ENCODE data around the gene CLDN15.
"Not testable (repeated sequence)": the region's sequence is repeated elsewhere in the genome, so short reads cannot be mapped to it uniquely, and the experiment has no call there.

The CLDN15 gene

GRCh38 chr7:101201695-101202602, 35.7 kb downstream of the CLDN15 start:
- in situ Hi-C loops (cut with HindIII; ENCODE audit: low sequenced_read_pairs): no loop called here

GRCh38 chr7:101200862-101201599, 36.6 kb downstream of the CLDN15 start, which contains the start of gene MOGAT3:
Gene MOGAT3, minus strand, starts transcription at chr7:101201036. Its CDS starts 182 bp downstream, at chr7:101200854.
- in situ Hi-C loops (cut with HindIII; ENCODE audit: low sequenced_read_pairs): no loop called here

GRCh38 chr7:101200504-101200861, 37.1 kb downstream of the CLDN15 start:
- in situ Hi-C loops (cut with HindIII; ENCODE audit: low sequenced_read_pairs): no loop called here

- in situ Hi-C loops (cut with HindIII; ENCODE audit: low sequenced_read_pairs): not testable (repeated sequence)
These were observed 38.1 kb downstream of the CLDN15 start for GRCh38 chr7:101199522-101199921.

- in situ Hi-C loops (cut with HindIII; ENCODE audit: low sequenced_read_pairs): no loop called here
These were observed 39.1 kb downstream of the CLDN15 start for GRCh38 chr7:101198476-101198875.

- in situ Hi-C loops (cut with HindIII; ENCODE audit: low sequenced_read_pairs): no loop called here
These were observed 39.6 kb downstream of the CLDN15 start for GRCh38 chr7:101197991-101198390.

GRCh38 chr7:101195884-101196283, 41.7 kb downstream of the CLDN15 start:
- in situ Hi-C loops (cut with HindIII; ENCODE audit: low sequenced_read_pairs): no loop called here

GRCh38 chr7:101189109-101189508, 48.5 kb downstream of the CLDN15 start:
- in situ Hi-C loops (cut with HindIII; ENCODE audit: low sequenced_read_pairs): no loop called here

GRCh38 chr7:101186844-101187428, 50.7 kb downstream of the CLDN15 start:
- in situ Hi-C loops (cut with HindIII; ENCODE audit: low sequenced_read_pairs): no loop called here

GRCh38 chr7:101186194-101186593, 51.4 kb downstream of the CLDN15 start:
- in situ Hi-C loops (cut with HindIII; ENCODE audit: low sequenced_read_pairs): no loop called here

- in situ Hi-C loops (cut with HindIII; ENCODE audit: low sequenced_read_pairs): no loop called here
These were observed 52.3 kb downstream of the CLDN15 start for GRCh38 chr7:101185258-101185839.

All from endothelial cell of hepatic sinusoid (primary cell).